Prostate gland (tissue), 2 donors: ENCODE data around the gene TWF1.

ENCODE experiments used
- CTCF ChIP-seq, 4 experiments: fragments of 200-600 bp in 2 of 4; fragments of 450-650 bp in 2 of 4; sonication (generic) in 2 of 4; IDR thresholded peaks; 1 replicate in 3 of 4; 2 replicates in 1 of 4; pipeline ENCODE4 v1.5.1; 2016 to 2019; ENCODE audit warnings: antibody characterized with exemption in 4 of 4, mild to moderate bottlenecking in 2 of 4, moderate library complexity in 2 of 4
- POLR2A ChIP-seq: fragments of 450-650 bp; IDR thresholded peaks from one replicate; pipeline ENCODE4 v1.6.1; 2016; ENCODE audit warnings: antibody characterized with exemption, mild to moderate bottlenecking
- POLR2AphosphoS5 ChIP-seq: sonication (generic); formaldehyde crosslinking; IDR thresholded peaks from one replicate; pipeline ENCODE4 v1.6.1; 2017; ENCODE audit warnings: antibody characterized with exemption

- TF ChIP-seq CTCF (IDR thresholded peaks at IDR 0.05) = peak in 3 of 4 experiments; percentile 39 to 76 (median 53)
- TF ChIP-seq POLR2A = peak; percentile 65
- TF ChIP-seq POLR2AphosphoS5 = peak; percentile 83
Measured at GRCh38 chr12:43758728-43759563, 47.2 kb downstream of the TWF1 start, which contains the start of the genes IRAK4 and PUS7L.
